ENCODE data around the gene RAD1. TPM values are rescaled to one million over a fixed set of nuclear protein-coding genes. Genes with fewer than 3 reads are reported as not detected.

The RAD1 gene
- polyA plus RNA-seq, 1 donor from 2014 or later = 37.2 TPM

GRCh38 chr5:34881246-34881645, 34.1 kb downstream of the RAD1 start:
- TF ChIP-seq EZH2 (IDR thresholded peaks at IDR 0.05; ENCODE audit: borderline replicate concordance, insufficient read depth, low read length, poor library complexity, severe bottlenecking) (no peak), MXI1 (conservative IDR thresholded peaks at IDR 0.05; ENCODE audit: poor library complexity, severe bottlenecking) (no peak), SMC3 (conservative IDR thresholded peaks at IDR 0.05; ENCODE audit: poor library complexity) (no peak), REST (IDR thresholded peaks at IDR 0.05; ENCODE audit: borderline replicate concordance) (no peak), TAF1 (IDR thresholded peaks at IDR 0.05; ENCODE audit: low read depth) (no peak), POLR2AphosphoS5 (IDR thresholded peaks at IDR 0.05) (no peak), RAD21 (conservative IDR thresholded peaks at IDR 0.05) (no peak), EP300 (conservative IDR thresholded peaks at IDR 0.05; ENCODE audit: poor library complexity, severe bottlenecking) (no peak), CTCF (IDR thresholded peaks at IDR 0.05; ENCODE audit: poor library complexity, severe bottlenecking) (no peak)

GRCh38 chr5:34876275-34876674, 39.0 kb downstream of the RAD1 start:
- Histone ChIP-seq H3K9me3 (ENCODE audit: low read length) (no peaks in the 10 kb centered on the region), H3F3A (ENCODE audit: insufficient read depth, low read length, poor library complexity, severe bottlenecking) (no peaks in the 10 kb centered on the region)

More at GRCh38 chr5:34881246-34881645, 34.1 kb downstream of the RAD1 start:
- no peak overlapping the region for H2AFZ ChIP-seq (ENCODE audit: low read depth, low read length)
- no peak overlapping the region for H3K27ac ChIP-seq (ENCODE audit: low read length)
- H4K20me1 ChIP-seq (ENCODE audit: insufficient read depth) = no peaks in the 10 kb centered on the region
- H3K27me3 ChIP-seq (ENCODE audit: insufficient read depth, low read depth, low read length) = no peaks in the 10 kb centered on the region
- no peaks in the 10 kb centered on the region for H3K79me2 ChIP-seq (replicated peaks; ENCODE audit: insufficient read depth, low read length)
- no peak overlapping the region for H3K4me3 ChIP-seq (ENCODE audit: low read length)
- no peaks in the 10 kb centered on the region for H3F3A ChIP-seq (ENCODE audit: insufficient read depth, low read length, poor library complexity, severe bottlenecking)
- no peaks in the 10 kb centered on the region for H3K9me3 ChIP-seq (ENCODE audit: low read length)
- H3K9ac ChIP-seq (ENCODE audit: low read length) = no peak overlapping the region
- H3K36me3 ChIP-seq (ENCODE audit: insufficient read depth, low read length) = no peaks in the 10 kb centered on the region
- H3K4me2 ChIP-seq (ENCODE audit: low read length) = no peak overlapping the region
- no peaks in the 10 kb centered on the region for H3K9me2 ChIP-seq (ENCODE audit: insufficient read depth, low read length)

More at GRCh38 chr5:34876275-34876674, 39.0 kb downstream of the RAD1 start:
- Histone ChIP-seq H3K36me3 (ENCODE audit: insufficient read depth, low read length) (no peaks in the 10 kb centered on the region), H3K9me2 (ENCODE audit: insufficient read depth, low read length) (no peaks in the 10 kb centered on the region), H3K9ac (ENCODE audit: low read length) (no peak overlapping the region), H3K27me3 (ENCODE audit: insufficient read depth, low read depth, low read length) (no peaks in the 10 kb centered on the region), H4K20me1 (ENCODE audit: insufficient read depth) (no peaks in the 10 kb centered on the region), H3K4me3 (ENCODE audit: low read length) (no peak overlapping the region), H2AFZ (ENCODE audit: low read depth, low read length) (no peak overlapping the region), H3K79me2 (replicated peaks; ENCODE audit: insufficient read depth, low read length) (no peaks in the 10 kb centered on the region), H3K27ac (ENCODE audit: low read length) (no peak overlapping the region), H3K4me2 (ENCODE audit: low read length) (no peak overlapping the region)
- TF ChIP-seq POLR2AphosphoS5 (IDR thresholded peaks at IDR 0.05) (no peak), EZH2 (IDR thresholded peaks at IDR 0.05; ENCODE audit: borderline replicate concordance, insufficient read depth, low read length, poor library complexity, severe bottlenecking) (no peak), MXI1 (conservative IDR thresholded peaks at IDR 0.05; ENCODE audit: poor library complexity, severe bottlenecking) (no peak), RAD21 (conservative IDR thresholded peaks at IDR 0.05) (no peak)
